Upper lobe of left lung (tissue), 4 donors: ENCODE data around the gene NKAPL.
A peak's percentile ranks its signal among the peaks of the same experiment; 100 is the strongest.

Experiments
- CTCF ChIP-seq, 6 experiments: fragments of 450-650 bp in 4 of 6; fragments of 200-600 bp in 2 of 6; sonication (generic) in 2 of 6; IDR thresholded peaks; one replicate each; pipeline ENCODE4 v1.5.1; 2016 to 2019; ENCODE audit warnings: antibody characterized with exemption in 6 of 6
- EP300 ChIP-seq, 4 donors: sonication (generic); formaldehyde crosslinking; IDR thresholded peaks; one replicate each; pipeline ENCODE4 v1.5.1; 2017; ENCODE audit warnings: antibody characterized with exemption in 4 of 4, control low read depth in 2 of 4
- POLR2A ChIP-seq, 4 donors: fragments of 450-650 bp; IDR thresholded peaks; one replicate each; pipeline ENCODE4 v1.5.1; 2016 to 2017; ENCODE audit warnings: antibody characterized with exemption in 4 of 4, mild to moderate bottlenecking in 2 of 4
- POLR2AphosphoS5 ChIP-seq, 2 donors: sonication (generic); formaldehyde crosslinking; IDR thresholded peaks; one replicate each; pipeline ENCODE4 v1.5.1; 2017; ENCODE audit warnings: antibody characterized with exemption in 2 of 2

GRCh38 chr6:28218312-28219248 lies 40.5 kb upstream of the NKAPL start:
- TF ChIP-seq EP300 (IDR thresholded peaks at IDR 0.05) = no peak
- TF ChIP-seq CTCF (IDR thresholded peaks at IDR 0.05) = no peak
- peak in 1 of 4 donors; percentile 42 for TF ChIP-seq POLR2A (IDR thresholded peaks at IDR 0.05)
- no peak for TF ChIP-seq POLR2AphosphoS5 (IDR thresholded peaks at IDR 0.05)
